Hair follicle dermal papilla cell (primary cell): ENCODE results near the gene IP6K1. TPM values are rescaled to one million over a fixed set of nuclear protein-coding genes. Genes with fewer than 3 reads are reported as not detected.

ENCODE experiments used
- small RNA-seq: library from RNA; depleted of rRNA; stranded (forward); fragments of <200 nt; gene quantifications from one replicate; pipeline ENCODE3, GENCODE V24; 2012
- total RNA-seq: library from RNA; depleted of rRNA; stranded (reverse); fragments of >200 nt; gene quantifications from 2 replicates; pipeline ENCODE4 v1.2.3, GENCODE V29; 2012

IP6K1 gene
- 58.2 and 61.0 TPM in 2 replicates for total RNA-seq

GRCh38 chr3:49786357-49787181, at the start of gene IP6K1:
Gene IP6K1 (minus strand): TSS chr3:49786542. CDS start chr3:49748040, 38,502 bp downstream.

GRCh38 chr3:49813497-49814174, 27.3 kb upstream of the IP6K1 start, which contains the start of gene UBA7:
Gene UBA7 (minus strand): TSS chr3:49813953. CDS start chr3:49813787, 166 bp downstream.

GRCh38 chr3:49802719-49803464, 16.6 kb upstream of the IP6K1 start, which contains the start of gene INKA1:
Gene INKA1 (plus strand): TSS chr3:49803261. CDS start chr3:49803393, 132 bp downstream.

DNA sequence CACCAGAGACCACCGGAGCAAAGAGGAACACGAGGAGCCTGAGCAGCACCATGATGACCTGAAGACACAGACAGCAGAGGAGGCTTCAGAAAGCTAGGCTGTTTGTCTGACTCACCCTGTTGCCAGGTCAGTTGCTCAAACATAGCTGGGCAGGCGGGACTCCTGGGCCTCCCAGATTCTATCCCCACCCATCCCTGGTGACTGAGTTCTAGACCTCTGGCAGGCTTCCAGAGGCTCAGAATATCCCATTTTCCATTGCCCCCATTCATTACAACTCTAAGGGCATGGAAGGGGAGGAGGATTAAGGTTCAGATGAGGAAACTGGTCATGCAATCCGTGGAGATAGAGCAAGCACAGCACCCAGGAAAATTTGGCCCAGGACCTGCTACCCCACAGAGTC, 13.4 kb upstream of the IP6K1 start, which contains the start of gene CDHR4:
Gene CDHR4, minus strand, starts transcription at position 113 of the 400 bp plus-strand sequence. Its CDS starts 61 bp downstream, at position 52.

GRCh38 chr3:49723628-49724551, 62.5 kb downstream of the IP6K1 start, which contains the start of gene GMPPB:
Gene GMPPB (minus strand): TSS chr3:49723951. CDS start chr3:49723726, 225 bp downstream.

GRCh38 chr3:49719214-49719884, 67.0 kb downstream of the IP6K1 start, which contains the start of gene AMIGO3:
Gene AMIGO3 (minus strand): TSS chr3:49719684. CDS start chr3:49719465, 219 bp downstream.

GRCh38 chr3:49689046-49689907, 97.1 kb downstream of the IP6K1 start, which contains the start of the genes MST1 and RNF123:
Gene MST1 (minus strand): TSS chr3:49689474. CDS start chr3:49688691, 783 bp downstream.
Gene RNF123 (plus strand): TSS chr3:49689557. CDS start chr3:49691166, 1,609 bp downstream.

Small RNA genes within 50 kb of the gene (small RNA-seq; reads per million reads assigned to genes)
- not detected for gene AMIGO3
- gene COX6CP14: not detected

Other genes with a start within 250 kb of the IP6K1 start
- gene BSN, start 232.1 kb downstream of the IP6K1 start, total RNA-seq: under 0.01 and 0.16 TPM in 2 replicates
- gene APEH, start 112.2 kb downstream of the IP6K1 start, total RNA-seq: 83.4 and 103 TPM in 2 replicates
- gene MST1, start 97.1 kb downstream of the IP6K1 start, total RNA-seq: 4.4 and 6.1 TPM in 2 replicates
- gene RNF123, start 97.0 kb downstream of the IP6K1 start, total RNA-seq: 26.9 and 27.9 TPM in 2 replicates
- 1.5 and 1.8 TPM in 2 replicates for gene AMIGO3, start 66.9 kb downstream of the IP6K1 start, total RNA-seq
- gene GMPPB, start 62.6 kb downstream of the IP6K1 start, total RNA-seq: 29.3 and 31.0 TPM in 2 replicates
- gene CDHR4, start 13.3 kb upstream of the IP6K1 start, total RNA-seq: not detected in 2 replicates
- 11.7 and 14.1 TPM in 2 replicates for gene INKA1, start 16.7 kb upstream of the IP6K1 start, total RNA-seq
- 79.9 and 94.6 TPM in 2 replicates for gene UBA7, start 27.4 kb upstream of the IP6K1 start, total RNA-seq
- 2.2 and 2.6 TPM in 2 replicates for gene TRAIP, start 70.0 kb upstream of the IP6K1 start, total RNA-seq
- not detected in 2 replicates for gene CAMKV, start 83.4 kb upstream of the IP6K1 start, total RNA-seq
- 1.1 TPM in 2 replicates for gene MST1R, start 117.3 kb upstream of the IP6K1 start, total RNA-seq
- gene MON1A, start 143.3 kb upstream of the IP6K1 start, total RNA-seq: 15.4 and 18.3 TPM in 2 replicates
- 47.0 and 54.0 TPM in 2 replicates for gene RBM6, start 153.6 kb upstream of the IP6K1 start, total RNA-seq